IMR-90 (cell line): Measurements from ENCODE around the gene SHROOM3. TPM values are rescaled to one million over a fixed set of nuclear protein-coding genes. Genes with fewer than 3 reads are reported as not detected.

Source experiments
- ATAC-seq: fragments of 200-7000 bp; cut with Tn5 transposase; 2 replicates; pipeline ENCODE4 v1.9.1; 2020; ENCODE audit warnings: low read depth, mild to moderate bottlenecking, moderate library complexity
- BruUV-seq: library from RNA; stranded (reverse); fragments of 400-500 nt; replicated peaks from 2 replicates; lab custom pipeline; 2021; lab: Mats Ljungman, UMichigan
- CTCF ChIA-PET: fragments of 300-600 bp; formaldehyde crosslinking; extraction: SDS; loops from one replicate; lab custom pipeline; 2021; ENCODE audit warnings: antibody characterized with exemption; lab: Yijun Ruan, JAX
- POLR2A ChIA-PET: fragments of 300-600 bp; sonication (Branson Sonifier 250); formaldehyde crosslinking; loops from one replicate; lab custom pipeline; 2022; ENCODE audit warnings: antibody characterized with exemption; ENCODE audit not compliant: unreplicated experiment; lab: Charles Lee
- DNase-seq: peaks from one replicate; pipeline ENCODE4 v3.0.0; 2013
- H2AFZ ChIP-seq: replicated peaks from 2 replicates; pipeline ENCODE3; 2013; ENCODE audit warnings: low read length, mild to moderate bottlenecking; ENCODE audit not compliant: poor library complexity
- H2AK5ac ChIP-seq: 2 replicates; pipeline ENCODE4 v1.6.1; 2013; ENCODE audit warnings: low read depth, low read length, inconsistent platforms
- H2AK9ac ChIP-seq: replicated peaks from 2 replicates; pipeline ENCODE3; 2013; ENCODE audit warnings: mild to moderate bottlenecking, low read depth, low read length, moderate library complexity; ENCODE audit not compliant: poor library complexity
- H2BK120ac ChIP-seq: 2 replicates; pipeline ENCODE4 v1.6.1; 2013; ENCODE audit warnings: low read depth, low read length, inconsistent platforms
- H2BK15ac ChIP-seq: 3 replicates; pipeline ENCODE4 v1.6.1; 2013; ENCODE audit warnings: low read depth, low read length, inconsistent platforms
- H2BK20ac ChIP-seq: 2 replicates; pipeline ENCODE4 v1.6.1; 2013; ENCODE audit warnings: low read depth, mild to moderate bottlenecking, inconsistent platforms, low read length, moderate library complexity
- H2BK5ac ChIP-seq: 2 replicates; pipeline ENCODE4 v1.6.1; 2013; ENCODE audit warnings: mild to moderate bottlenecking, low read depth, low read length, inconsistent platforms; ENCODE audit not compliant: poor library complexity, severe bottlenecking
- H3K14ac ChIP-seq: replicated peaks from 2 replicates; pipeline ENCODE4 v1.6.1; 2013; ENCODE audit warnings: low read depth, low read length, inconsistent platforms
- H3K18ac ChIP-seq: 2 replicates; pipeline ENCODE4 v1.6.1; 2013; ENCODE audit warnings: low read depth, low read length, control low read depth
- H3K23ac ChIP-seq: 2 replicates; pipeline ENCODE4 v1.6.1; 2013; ENCODE audit warnings: low read depth, low read length, inconsistent platforms
- H3K27ac ChIP-seq: 2 replicates; pipeline ENCODE4 v1.5.1; 2013; ENCODE audit warnings: mild to moderate bottlenecking, control low read depth, low read length; ENCODE audit not compliant: insufficient read depth
- H3K27me3 ChIP-seq: 2 replicates; pipeline ENCODE4 v1.6.1; 2013; ENCODE audit warnings: low read length; ENCODE audit not compliant: control insufficient read depth, insufficient read depth
- H3K36me3 ChIP-seq: 2 replicates; pipeline ENCODE4 v1.6.1; 2013; ENCODE audit warnings: low read length, mixed read lengths; ENCODE audit not compliant: control insufficient read depth, insufficient read depth
- H3K4ac ChIP-seq: 2 replicates; pipeline ENCODE4 v1.6.1; 2013; ENCODE audit warnings: low read depth, low read length, inconsistent platforms
- H3K4me1 ChIP-seq: 2 replicates; pipeline ENCODE4 v1.6.1; 2013; ENCODE audit warnings: low read length, mixed read lengths; ENCODE audit not compliant: control insufficient read depth, insufficient read depth
- H3K4me2 ChIP-seq: 2 replicates; pipeline ENCODE4 v1.6.1; 2013; ENCODE audit warnings: low read depth, mild to moderate bottlenecking, control low read depth, low read length, moderate library complexity
- H3K4me3 ChIP-seq: 2 replicates; pipeline ENCODE4 v1.5.1; 2013; ENCODE audit warnings: low read depth, mild to moderate bottlenecking, control low read depth, low read length, moderate library complexity; ENCODE audit not compliant: insufficient read depth
- H3K56ac ChIP-seq: 2 replicates; pipeline ENCODE4 v1.6.1; 2013; ENCODE audit warnings: low read length, inconsistent platforms; ENCODE audit not compliant: insufficient read depth; ENCODE audit errors: extremely low read depth
- H3K79me1 ChIP-seq, 2 experiments: 2 replicates each; pipeline ENCODE4 v1.6.1; 2013; ENCODE audit warnings: low read length in 2 of 2, inconsistent platforms in 1 of 2, low read depth in 1 of 2
- H3K9ac ChIP-seq: 2 replicates; pipeline ENCODE4 v1.6.1; 2013; ENCODE audit warnings: low read depth, low read length, control low read depth
- H3K9me1 ChIP-seq: 2 replicates; pipeline ENCODE4 v1.6.1; 2013; ENCODE audit warnings: low read length, inconsistent platforms; ENCODE audit not compliant: insufficient read depth
- H3K9me3 ChIP-seq: 2 replicates; pipeline ENCODE4 v1.6.1; 2013; ENCODE audit warnings: low read length; ENCODE audit not compliant: control insufficient read depth, insufficient read depth
- H4K20me1 ChIP-seq: 2 replicates; pipeline ENCODE4 v1.6.1; 2013; ENCODE audit warnings: low read length, inconsistent platforms; ENCODE audit not compliant: insufficient read depth
- H4K5ac ChIP-seq: 2 replicates; pipeline ENCODE4 v1.6.1; 2013; ENCODE audit warnings: mild to moderate bottlenecking, low read depth, low read length, control low read depth
- H4K8ac ChIP-seq, 2 experiments: 2 replicates each; pipeline ENCODE4 v1.6.1; 2013; ENCODE audit warnings: low read depth in 2 of 2, low read length in 2 of 2, control low read depth in 1 of 2, inconsistent platforms in 1 of 2
- H4K91ac ChIP-seq: 2 replicates; pipeline ENCODE4 v1.6.1; 2013; ENCODE audit warnings: low read depth, low read length, inconsistent platforms; ENCODE audit not compliant: insufficient read depth
- BHLHE40 ChIP-seq: fragments of 150-350 bp; IDR thresholded peaks from 2 replicates; pipeline ENCODE4 v1.6.1; 2016; ENCODE audit warnings: mild to moderate bottlenecking, low read depth, low read length
- CEBPB ChIP-seq: IDR thresholded peaks from 2 replicates; pipeline ENCODE4 v1.6.1; 2012; ENCODE audit warnings: low read depth, low read length, improper control_type of control experiment
- CHD1 ChIP-seq: IDR thresholded peaks from 2 replicates; pipeline ENCODE4 v1.6.1; 2012; ENCODE audit warnings: low read depth, low read length, improper control_type of control experiment
- FOS ChIP-seq: fragments of 150-350 bp; IDR thresholded peaks from 2 replicates; pipeline ENCODE4 v1.6.1; 2016; ENCODE audit warnings: low read depth, low read length
- MAZ ChIP-seq: IDR thresholded peaks from 2 replicates; pipeline ENCODE4 v1.6.1; 2012; ENCODE audit warnings: low read depth, mild to moderate bottlenecking, low read length, improper control_type of control experiment, moderate library complexity, borderline replicate concordance
- NFE2L2 ChIP-seq: fragments of 150-350 bp; IDR thresholded peaks from 2 replicates; pipeline ENCODE4 v1.6.1; 2016; ENCODE audit warnings: low read depth, mild to moderate bottlenecking, low read length
- POLR2A ChIP-seq: IDR thresholded peaks from 2 replicates; pipeline ENCODE4 v1.6.1; 2012; ENCODE audit warnings: mild to moderate bottlenecking, low read depth, low read length
- RAD21 ChIP-seq: IDR thresholded peaks from 2 replicates; pipeline ENCODE4 v1.6.1; 2012; ENCODE audit warnings: low read length, improper control_type of control experiment
- RCOR1 ChIP-seq: IDR thresholded peaks from 2 replicates; pipeline ENCODE4 v1.6.1; 2012; ENCODE audit warnings: mild to moderate bottlenecking, low read length, improper control_type of control experiment; ENCODE audit not compliant: insufficient replicate concordance
- RFX5 ChIP-seq: IDR thresholded peaks from 2 replicates; pipeline ENCODE4 v1.8.0; 2012; ENCODE audit warnings: low read depth, mild to moderate bottlenecking, low read length, moderate library complexity
- SMC3 ChIP-seq: fragments of 150-350 bp; IDR thresholded peaks from 2 replicates; pipeline ENCODE4 v1.6.1; 2016; ENCODE audit warnings: low read depth, mild to moderate bottlenecking, antibody characterized with exemption, low read length, moderate library complexity
- WGBS, 2 experiments: methylation state at CpG; one replicate each; pipeline versions ENCODE4 v1.1.5 to v1.1.7; 2013; ENCODE audit warnings: missing lambda C conversion rate in 2 of 2; ENCODE audit not compliant: insufficient read length in 1 of 2; ENCODE audit errors: extremely low coverage in 2 of 2; 5-methylcytosine and 5-hydroxymethylcytosine counted together
- dilution Hi-C: fragments of 300-500 bp; cut with HindIII; formaldehyde crosslinking; loops from one replicate; pipeline ENCODE4 v1.14.3; 2018; ENCODE audit warnings: low sequenced_read_pairs; ENCODE audit not compliant: unreplicated experiment
- in situ Hi-C: fragments of 300-500 bp; cut with MboI; formaldehyde crosslinking; loops from 3 replicates; pipeline ENCODE4 v1.14.3; 2019; ENCODE audit warnings: low sequenced_read_pairs, inconsistent platforms, mixed read lengths
- intact Hi-C: fragments of 100-400 bp; cut with micrococcal nuclease; formaldehyde crosslinking; loops from 2 replicates; pipeline ENCODE4 v1.10.0; 2022
- polyA plus RNA-seq, 3 experiments: library from polyadenylated mRNA; depleted of rRNA; stranded (reverse); fragments of >200 nt; gene quantifications; 2 replicates each; pipeline ENCODE4 v1.2.3, GENCODE V29; 2012; ENCODE audit warnings: low replicate concordance in 1 of 3
- total RNA-seq: library from RNA; depleted of rRNA; stranded (reverse); fragments of >200 nt; gene quantifications from 2 replicates; pipeline ENCODE4 v1.2.3, GENCODE V29; 2012
- TF ChIP-seq, protein P1 (sequence below): fragments of 150-350 bp; IDR thresholded peaks from 2 replicates; pipeline ENCODE4 v1.6.1; 2016; ENCODE audit warnings: low read depth, mild to moderate bottlenecking, low read length, moderate library complexity, borderline replicate concordance
- TF ChIP-seq, protein P2 (sequence below): conservative IDR thresholded peaks from 2 replicates; pipeline ENCODE4 v1.5.1; 2012; ENCODE audit warnings: mild to moderate bottlenecking, low read depth, low read length, improper control_type of control experiment

SHROOM3 gene
- total and polyA plus RNA-seq, 2 of the 4 experiments (the other 2 are of a cell fraction), result 10.8 to 19.5 TPM

DNA sequence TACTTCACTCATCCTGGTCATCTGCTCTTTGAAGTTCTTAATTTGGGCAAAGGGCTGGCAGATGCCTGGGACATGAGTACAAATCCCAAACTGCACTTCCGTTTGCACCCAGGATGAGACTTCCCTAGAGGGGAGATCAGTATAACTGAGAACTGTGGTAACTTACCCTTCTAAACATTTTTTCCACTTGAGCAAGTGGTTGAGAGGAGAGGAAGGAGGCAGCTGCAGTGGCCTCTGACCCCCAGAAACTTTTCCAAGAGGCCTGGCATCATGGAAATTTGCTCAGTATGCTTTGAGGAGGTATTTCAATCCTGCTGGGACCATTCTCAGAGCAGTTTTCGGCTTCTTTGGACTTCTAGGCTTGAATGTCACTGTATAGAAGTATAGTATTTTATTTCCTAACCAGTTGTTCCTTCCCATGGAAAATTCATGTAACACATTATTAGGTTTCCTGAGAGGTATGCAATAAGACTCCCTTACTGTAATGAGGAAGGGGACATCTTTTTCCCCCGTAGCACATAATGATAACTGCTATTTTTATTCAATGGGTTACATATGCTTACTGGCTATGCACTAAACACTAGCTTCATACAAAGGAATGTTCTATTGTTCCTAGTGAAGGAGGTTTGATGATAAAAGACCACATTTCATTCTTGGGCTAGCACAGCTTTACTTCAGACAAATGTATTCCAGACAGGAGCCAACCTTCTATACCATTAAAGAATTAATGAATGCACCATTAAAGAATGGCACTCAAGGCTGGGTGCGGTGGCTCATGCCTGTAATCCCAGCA lies 129.3 kb downstream of the SHROOM3 start (continued):
- TF ChIP-seq SMC3, result no peak
- TF ChIP-seq RCOR1, result no peak

DNA sequence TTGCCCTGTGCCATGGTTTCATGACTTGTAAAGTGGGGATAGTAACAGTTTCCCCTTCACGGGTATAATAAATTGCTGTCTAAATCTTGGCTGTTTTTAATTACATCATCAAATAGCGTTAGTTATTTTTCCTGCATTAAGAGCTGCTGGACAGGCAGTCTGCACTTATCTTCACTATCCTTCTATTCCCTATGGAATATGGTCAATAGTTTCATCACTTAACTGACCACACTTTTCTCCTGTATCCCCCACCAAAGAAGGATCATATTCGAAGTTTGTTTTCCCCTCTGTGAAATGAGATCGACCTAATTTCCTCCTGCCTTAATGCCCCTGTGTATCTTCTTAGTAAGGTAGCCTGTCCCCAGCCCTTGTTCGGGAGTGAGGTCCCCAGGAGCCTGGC lies 133.2 kb downstream of the SHROOM3 start:
- Histone ChIP-seq H3K27ac (no peak overlapping the region), H2BK20ac (peak overlapping the region; percentile 52), H2BK5ac (no peak overlapping the region), H3K4me3 (no peak overlapping the region), H2BK120ac (peak overlapping the region; percentile 58), H3K14ac (0 out of 2 replicates have a peak overlapping the region, but pooled peaks have one; percentile 47), H2BK15ac (peak overlapping the region; percentile 83; the same call in 2 of the 3 replicates), H3K9me1 (peaks cover 18% of the 10 kb centered on the region), H3K56ac (no peak overlapping the region), H2AFZ (no peak overlapping the region), H2AK5ac (peak overlapping the region; percentile 49; the same call in 1 of the 2 replicates), H3K4ac (peak overlapping the region; percentile 42; the same call in 1 of the 2 replicates), H3K79me1 (peaks cover 0 to 12% of the 10 kb centered on the region in 2 experiments; a peak in 1 of 4 replicates), H4K5ac (peak overlapping the region; percentile 35; the same call in 1 of the 2 replicates), H3K18ac (no peak overlapping the region), H4K91ac (peak overlapping the region; percentile 61), H4K20me1 (no peaks in the 10 kb centered on the region), H3K4me1 (peaks cover 19% of the 10 kb centered on the region), H3K9me3 (no peaks in the 10 kb centered on the region), H3K9ac (no peak overlapping the region), H3K36me3 (no peaks in the 10 kb centered on the region), H3K4me2 (no peak overlapping the region), H3K27me3 (no peaks in the 10 kb centered on the region), H3K23ac (no peak overlapping the region), H2AK9ac (no peak overlapping the region), H4K8ac (0 out of 4 replicates have a peak overlapping the region, but pooled peaks of 1 of the 2 experiments have one; percentile 47)
- BruUV-seq, result no TSS peak
- POLR2A ChIA-PET, result no interaction called here
- intact Hi-C loops, result no loop called here
- in situ Hi-C loops, result no loop called here
- dilution Hi-C loops, result no loop called here
- CTCF ChIA-PET, result no interaction called here
- no peak for ATAC-seq
- DNase-seq, result no peak
- no CpG with 5 or more reads among the region's 5 CpGs for WGBS, 2 experiments
- TF ChIP-seq BHLHE40 (no peak), RAD21 (no peak), POLR2A (no peak), CHD1 (no peak), NFE2L2 (no peak), FOS (no peak), RFX5 (no peak), SMC3 (no peak), RCOR1 (no peak), MAZ (no peak), CEBPB (no peak)
- TF ChIP-seq, protein P1, sequence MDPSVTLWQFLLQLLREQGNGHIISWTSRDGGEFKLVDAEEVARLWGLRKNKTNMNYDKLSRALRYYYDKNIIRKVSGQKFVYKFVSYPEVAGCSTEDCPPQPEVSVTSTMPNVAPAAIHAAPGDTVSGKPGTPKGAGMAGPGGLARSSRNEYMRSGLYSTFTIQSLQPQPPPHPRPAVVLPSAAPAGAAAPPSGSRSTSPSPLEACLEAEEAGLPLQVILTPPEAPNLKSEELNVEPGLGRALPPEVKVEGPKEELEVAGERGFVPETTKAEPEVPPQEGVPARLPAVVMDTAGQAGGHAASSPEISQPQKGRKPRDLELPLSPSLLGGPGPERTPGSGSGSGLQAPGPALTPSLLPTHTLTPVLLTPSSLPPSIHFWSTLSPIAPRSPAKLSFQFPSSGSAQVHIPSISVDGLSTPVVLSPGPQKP, result no peak
- TF ChIP-seq, protein P2, sequence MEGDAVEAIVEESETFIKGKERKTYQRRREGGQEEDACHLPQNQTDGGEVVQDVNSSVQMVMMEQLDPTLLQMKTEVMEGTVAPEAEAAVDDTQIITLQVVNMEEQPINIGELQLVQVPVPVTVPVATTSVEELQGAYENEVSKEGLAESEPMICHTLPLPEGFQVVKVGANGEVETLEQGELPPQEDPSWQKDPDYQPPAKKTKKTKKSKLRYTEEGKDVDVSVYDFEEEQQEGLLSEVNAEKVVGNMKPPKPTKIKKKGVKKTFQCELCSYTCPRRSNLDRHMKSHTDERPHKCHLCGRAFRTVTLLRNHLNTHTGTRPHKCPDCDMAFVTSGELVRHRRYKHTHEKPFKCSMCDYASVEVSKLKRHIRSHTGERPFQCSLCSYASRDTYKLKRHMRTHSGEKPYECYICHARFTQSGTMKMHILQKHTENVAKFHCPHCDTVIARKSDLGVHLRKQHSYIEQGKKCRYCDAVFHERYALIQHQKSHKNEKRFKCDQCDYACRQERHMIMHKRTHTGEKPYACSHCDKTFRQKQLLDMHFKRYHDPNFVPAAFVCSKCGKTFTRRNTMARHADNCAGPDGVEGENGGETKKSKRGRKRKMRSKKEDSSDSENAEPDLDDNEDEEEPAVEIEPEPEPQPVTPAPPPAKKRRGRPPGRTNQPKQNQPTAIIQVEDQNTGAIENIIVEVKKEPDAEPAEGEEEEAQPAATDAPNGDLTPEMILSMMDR, result no peak
